ENCODE data around the gene SPANXN5.
"Not testable (repeated sequence)": the region's sequence is repeated elsewhere in the genome, so short reads cannot be mapped to it uniquely, and the experiment has no call there.

Gene SPANXN5

DNA sequence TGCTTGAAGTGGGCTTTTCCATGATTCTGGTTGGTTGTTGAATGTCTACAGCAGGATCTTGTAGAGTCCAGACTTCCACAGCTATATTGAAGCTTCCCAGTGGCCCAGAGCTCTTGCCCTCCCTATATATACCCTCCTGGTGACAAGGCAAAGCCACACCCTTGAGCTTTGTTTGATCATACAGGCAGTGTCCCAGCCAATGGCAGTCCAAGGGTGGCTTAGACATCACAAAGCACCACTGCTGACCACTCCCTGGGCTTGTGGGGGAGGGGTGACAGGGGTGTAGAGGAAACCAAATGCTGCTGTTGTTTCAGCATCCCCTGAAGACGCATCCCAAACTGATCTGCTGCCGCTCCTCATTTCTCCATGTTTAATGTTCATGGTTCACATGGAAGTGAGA, at the start of gene SPANXN5:
SPANXN5 (minus strand) TSS at position 101 of the 400 bp plus-strand sequence; CDS start at position 22, 79 bp downstream.
- DNase-seq (ENCODE audit: low read depth), result not testable (repeated sequence)

DNA sequence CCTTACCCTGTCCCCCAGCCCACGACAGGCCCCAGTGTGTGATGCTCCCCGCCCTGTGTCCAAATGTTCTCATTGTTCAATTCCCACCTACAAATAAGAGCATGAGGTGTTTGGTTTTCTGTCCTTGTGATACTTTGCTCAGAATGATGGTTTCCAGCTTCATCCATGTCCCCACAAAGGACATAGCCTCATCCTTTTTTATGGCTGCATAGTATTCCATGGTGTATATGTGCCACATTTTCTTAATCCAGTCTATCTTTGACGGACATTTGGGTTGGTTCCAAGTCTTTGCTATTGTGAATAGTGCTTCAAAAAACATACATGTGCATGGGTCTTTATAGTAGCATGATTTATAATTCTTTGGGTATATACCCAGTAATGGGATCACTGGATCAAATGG, 46.4 kb upstream of the SPANXN5 start:
- not testable (repeated sequence) for DNase-seq (ENCODE audit: low read depth)

- no peak for DNase-seq (ENCODE audit: low read depth)
Measured at GRCh38 chrX:52839137-52839536, 41.9 kb upstream of the SPANXN5 start.

- DNase-seq (ENCODE audit: low read depth), result no peak
Measured at GRCh38 chrX:52830551-52830950, 33.3 kb upstream of the SPANXN5 start.

- no peak for DNase-seq (ENCODE audit: low read depth)
Measured at GRCh38 chrX:52824608-52825007, 27.4 kb upstream of the SPANXN5 start.

DNA sequence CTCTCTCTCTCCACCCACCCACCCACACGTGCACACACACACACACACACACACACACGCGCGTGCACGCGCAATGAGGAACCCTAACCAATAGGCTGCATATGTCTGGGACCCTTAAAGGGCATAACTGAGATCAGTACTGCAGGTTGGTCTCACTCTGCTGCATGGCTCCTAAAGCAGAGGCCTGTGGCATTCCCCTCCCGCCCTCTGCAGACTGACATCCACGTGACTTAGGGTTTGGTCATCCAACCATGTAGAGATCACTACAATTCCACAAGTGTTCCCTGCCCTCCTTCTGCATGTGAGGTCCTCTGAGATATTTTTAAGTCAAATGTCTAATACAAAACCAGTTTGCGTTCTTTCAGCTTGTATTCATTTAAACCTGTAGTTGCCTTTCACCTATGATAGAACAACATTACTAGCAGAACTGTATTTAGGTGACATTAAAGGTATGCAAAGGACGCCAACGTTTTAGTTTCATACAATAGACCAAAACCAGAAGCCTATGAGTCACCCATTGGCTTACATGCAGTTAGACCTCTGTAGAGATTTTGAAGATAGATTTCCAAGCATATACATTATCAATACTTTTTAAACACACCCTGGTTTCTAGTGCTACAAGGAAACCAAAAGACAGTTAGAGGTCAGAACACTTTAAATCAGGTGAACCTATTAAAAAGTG, 24.0 kb upstream of the SPANXN5 start:
- no peak for DNase-seq (ENCODE audit: low read depth)

- DNase-seq (ENCODE audit: low read depth), result no peak
Measured at GRCh38 chrX:52819788-52820187, 22.6 kb upstream of the SPANXN5 start.

DNA sequence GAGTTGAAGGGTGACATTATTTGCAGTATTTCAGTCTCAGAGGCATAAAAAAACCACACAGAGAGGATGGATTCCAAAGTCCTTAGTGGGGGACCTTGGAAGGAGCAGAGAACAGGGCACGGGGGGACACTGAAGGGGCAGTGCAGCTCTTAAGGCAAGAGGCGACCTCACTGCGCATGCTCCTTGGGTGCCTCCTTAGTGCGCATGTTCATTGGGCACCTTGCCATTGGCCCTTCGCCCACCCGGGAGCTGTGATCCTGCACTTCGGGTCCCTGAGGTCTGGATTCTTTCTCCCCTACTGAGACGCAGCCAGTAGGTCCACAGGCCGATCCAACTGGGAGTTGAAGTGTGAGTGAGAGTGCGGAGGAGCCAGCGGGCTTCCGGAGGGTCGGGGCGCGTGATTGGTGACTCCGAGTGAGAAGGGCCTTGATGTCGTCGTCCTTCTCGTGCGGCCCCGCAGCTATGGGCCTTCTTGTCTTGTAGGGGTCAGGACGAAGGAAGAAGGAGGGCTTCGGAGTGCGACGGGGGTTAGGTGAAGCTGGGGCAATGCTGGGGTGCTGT, 13.9 kb upstream of the SPANXN5 start, which contains the start of gene XAGE5:
XAGE5 (plus strand) TSS at position 223 of the 561 bp plus-strand sequence. CDS start 1,280 bp downstream, outside the sequence.
- no peak for DNase-seq (ENCODE audit: low read depth)

GRCh38 chrX:52804876-52805275, 7.6 kb upstream of the SPANXN5 start:
- DNase-seq (ENCODE audit: low read depth), result not testable (repeated sequence)

GRCh38 chrX:52773504-52773903, 23.7 kb downstream of the SPANXN5 start:
- DNase-seq (ENCODE audit: low read depth), result not testable (repeated sequence)

GRCh38 chrX:52765983-52766382, 31.2 kb downstream of the SPANXN5 start:
- not testable (repeated sequence) for DNase-seq (ENCODE audit: low read depth)

- DNase-seq (ENCODE audit: low read depth), result not testable (repeated sequence)
Measured at GRCh38 chrX:52750952-52751351, 46.3 kb downstream of the SPANXN5 start, which contains the start of gene SSX2B. Gene SSX2B (plus strand): TSS chrX:52751252. CDS start chrX:52752681, 1,429 bp downstream.

All from HS-27A (cell line).